GM06990 (cell line): ENCODE results near the gene NPFFR1.
"Not testable (repeated sequence)": the region's sequence is repeated elsewhere in the genome, so short reads cannot be mapped to it uniquely, and the experiment has no call there.

Experiments
- DNase-seq: peaks from one replicate; pipeline ENCODE4 v3.0.0-alpha.2; 2011; ENCODE audit not compliant: insufficient read length; ENCODE audit errors: extremely low read depth
- H3K27me3 ChIP-seq: replicated peaks from 2 replicates; pipeline ENCODE4 v1.6.0; 2011; ENCODE audit warnings: low read length; ENCODE audit not compliant: control insufficient read depth, insufficient read depth
- H3K36me3 ChIP-seq: 2 replicates; pipeline ENCODE4 v1.5.1; 2011; ENCODE audit warnings: low read length; ENCODE audit not compliant: control insufficient read depth, insufficient read depth
- H3K4me3 ChIP-seq: replicated peaks from 2 replicates; pipeline ENCODE4 v1.5.1; 2011; ENCODE audit warnings: low read depth, mild to moderate bottlenecking, control low read depth, low read length
- CTCF ChIP-seq: IDR thresholded peaks from 2 replicates; pipeline ENCODE4 v1.5.1; 2011; ENCODE audit warnings: low read length, control low read depth, mild to moderate bottlenecking, inconsistent platforms; ENCODE audit not compliant: insufficient read depth, poor library complexity, severe bottlenecking

The NPFFR1 gene

GRCh38 chr10:70232155-70232858 is 51.5 kb downstream of the NPFFR1 start:
- no peaks in the 10 kb centered on the region for H3K27me3 ChIP-seq
- peak overlapping the region; percentile 90 for H3K4me3 ChIP-seq
- TF ChIP-seq CTCF: no peak
- peak; percentile 44 for DNase-seq
- H3K36me3 ChIP-seq: no peaks in the 10 kb centered on the region

GRCh38 chr10:70228491-70228890 is 55.3 kb downstream of the NPFFR1 start:
- Histone ChIP-seq H3K27me3 (no peaks in the 10 kb centered on the region), H3K4me3 (no peak overlapping the region), H3K36me3 (no peaks in the 10 kb centered on the region)
- no peak for DNase-seq
- no peak for TF ChIP-seq CTCF

GRCh38 chr10:70227548-70228320 is 56.1 kb downstream of the NPFFR1 start:
- Histone ChIP-seq H3K36me3 (no peaks in the 10 kb centered on the region), H3K4me3 (no peak overlapping the region), H3K27me3 (no peaks in the 10 kb centered on the region)
- no peak for TF ChIP-seq CTCF
- no peak for DNase-seq

- no peaks in the 10 kb centered on the region for H3K36me3 ChIP-seq
- DNase-seq: no peak
- no peak for TF ChIP-seq CTCF
- H3K4me3 ChIP-seq: no peak overlapping the region
- H3K27me3 ChIP-seq: no peaks in the 10 kb centered on the region
These were observed 60.1 kb downstream of the NPFFR1 start for GRCh38 chr10:70223728-70224127.

- not testable (repeated sequence) for H3K36me3 ChIP-seq, H3K4me3 ChIP-seq, H3K27me3 ChIP-seq, DNase-seq
These were observed 60.9 kb downstream of the NPFFR1 start for GRCh38 chr10:70222811-70223447.

- Histone ChIP-seq H3K4me3 (no peak overlapping the region), H3K27me3 (no peaks in the 10 kb centered on the region), H3K36me3 (no peaks in the 10 kb centered on the region)
- TF ChIP-seq CTCF: no peak
- no peak for DNase-seq
These were observed 61.4 kb downstream of the NPFFR1 start for GRCh38 chr10:70222340-70222794.
